Measurements from ENCODE around the gene IGDCC3. TPM values are rescaled to one million over a fixed set of nuclear protein-coding genes. Genes with fewer than 3 reads are reported as not detected.

Gene IGDCC3
- total and polyA plus RNA-seq, 10 of the 15 experiments (the other 5 are each of a cell fraction or from before 2014, with no cell fraction given), result 0.10 to 0.20 (median 0.15) TPM; not detected in 7

DNA sequence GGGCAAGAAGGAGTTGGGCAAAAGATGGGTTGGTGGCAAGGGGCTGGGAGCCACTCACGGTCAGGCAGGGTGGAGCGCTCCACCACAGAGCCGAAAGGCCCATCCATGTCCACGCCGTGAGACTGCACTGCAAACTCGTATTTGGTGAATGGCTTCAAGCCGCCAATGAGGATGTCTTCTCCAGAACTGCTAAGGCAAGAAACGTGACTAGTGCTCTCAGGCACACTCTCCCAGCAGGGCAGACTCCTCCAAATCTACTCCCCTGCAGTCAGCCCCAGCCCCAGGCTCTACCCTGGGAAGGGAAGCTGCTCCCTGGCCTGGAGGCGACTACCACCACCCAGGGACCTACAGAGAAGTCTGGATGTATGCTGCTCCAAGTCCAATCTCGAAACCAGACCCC, 11.4 kb upstream of the IGDCC3 start:
- no peak overlapping the region for H3K27ac ChIP-seq (ENCODE audit: control insufficient read depth, insufficient read depth)
- no peak overlapping the region for H3K4me2 ChIP-seq (ENCODE audit: control insufficient read depth, insufficient read depth)
- H3K79me2 ChIP-seq (ENCODE audit: control insufficient read depth, insufficient read depth, low read length), result no peaks in the 10 kb centered on the region
- H3K4me1 ChIP-seq (ENCODE audit: control insufficient read depth, insufficient read depth, low read length), result peaks cover 7% of the 10 kb centered on the region
- SMC1A ChIA-PET (ENCODE audit: uncharacterized antibody, unreplicated experiment), result no interaction called here
- in situ Hi-C loops (cut with MboI) (no loop called here), intact Hi-C loops (cut with micrococcal nuclease; ENCODE audit: unreplicated experiment) (no loop called here)
- DNase-seq (ENCODE audit: low read depth, low spot score) (no peak), ATAC-seq (no peak), FAIRE-seq (no peak)
- H3K4me3 ChIP-seq, result no peak overlapping the region
- POLR2A ChIA-PET, result no interaction called here
- CTCF ChIA-PET, result interaction anchor here (5.8 kb wide), 1 partner anchor 68 kb away, joined by 105 read pairs; no protein-coding TSS in a partner anchor
- WGBS (ENCODE audit: insufficient coverage, insufficient replicate concordance, low lambda C conversion rate, missing lambda C conversion rate), result 41% methylated on average over 10 of the region's 10 CpGs
- RAD21 ChIA-PET (ENCODE audit: unreplicated experiment), result no interaction called here
- no peak overlapping the region for H2AFZ ChIP-seq (ENCODE audit: control insufficient read depth, low read depth, low read length)
- no peaks in the 10 kb centered on the region for H4K20me1 ChIP-seq (ENCODE audit: control insufficient read depth, insufficient read depth)
- no peak for TF ChIP-seq STAT1 (conservative IDR thresholded peaks at IDR 0.05)
- no peak for TF ChIP-seq SRF (IDR thresholded peaks at IDR 0.05; ENCODE audit: low read depth in 2 of 2, low read length in 2 of 2)
- no peak for TF ChIP-seq RBBP5 (conservative IDR thresholded peaks at IDR 0.05)
- no peak for TF ChIP-seq IKZF2 (IDR thresholded peaks at IDR 0.05)
- TF ChIP-seq LARP7 (IDR thresholded peaks at IDR 0.05), result no peak
- TF ChIP-seq, protein P1, sequence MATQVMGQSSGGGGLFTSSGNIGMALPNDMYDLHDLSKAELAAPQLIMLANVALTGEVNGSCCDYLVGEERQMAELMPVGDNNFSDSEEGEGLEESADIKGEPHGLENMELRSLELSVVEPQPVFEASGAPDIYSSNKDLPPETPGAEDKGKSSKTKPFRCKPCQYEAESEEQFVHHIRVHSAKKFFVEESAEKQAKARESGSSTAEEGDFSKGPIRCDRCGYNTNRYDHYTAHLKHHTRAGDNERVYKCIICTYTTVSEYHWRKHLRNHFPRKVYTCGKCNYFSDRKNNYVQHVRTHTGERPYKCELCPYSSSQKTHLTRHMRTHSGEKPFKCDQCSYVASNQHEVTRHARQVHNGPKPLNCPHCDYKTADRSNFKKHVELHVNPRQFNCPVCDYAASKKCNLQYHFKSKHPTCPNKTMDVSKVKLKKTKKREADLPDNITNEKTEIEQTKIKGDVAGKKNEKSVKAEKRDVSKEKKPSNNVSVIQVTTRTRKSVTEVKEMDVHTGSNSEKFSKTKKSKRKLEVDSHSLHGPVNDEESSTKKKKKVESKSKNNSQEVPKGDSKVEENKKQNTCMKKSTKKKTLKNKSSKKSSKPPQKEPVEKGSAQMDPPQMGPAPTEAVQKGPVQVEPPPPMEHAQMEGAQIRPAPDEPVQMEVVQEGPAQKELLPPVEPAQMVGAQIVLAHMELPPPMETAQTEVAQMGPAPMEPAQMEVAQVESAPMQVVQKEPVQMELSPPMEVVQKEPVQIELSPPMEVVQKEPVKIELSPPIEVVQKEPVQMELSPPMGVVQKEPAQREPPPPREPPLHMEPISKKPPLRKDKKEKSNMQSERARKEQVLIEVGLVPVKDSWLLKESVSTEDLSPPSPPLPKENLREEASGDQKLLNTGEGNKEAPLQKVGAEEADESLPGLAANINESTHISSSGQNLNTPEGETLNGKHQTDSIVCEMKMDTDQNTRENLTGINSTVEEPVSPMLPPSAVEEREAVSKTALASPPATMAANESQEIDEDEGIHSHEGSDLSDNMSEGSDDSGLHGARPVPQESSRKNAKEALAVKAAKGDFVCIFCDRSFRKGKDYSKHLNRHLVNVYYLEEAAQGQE (IDR thresholded peaks at IDR 0.05; ENCODE audit: low read depth, low read length), result no peak
- TF ChIP-seq CHD1 (IDR thresholded peaks at IDR 0.05; ENCODE audit: low read depth, low read length), result no peak
- TF ChIP-seq BRCA1 (IDR thresholded peaks at IDR 0.05; ENCODE audit: low read depth, low read length), result no peak
- TF ChIP-seq, protein P2, sequence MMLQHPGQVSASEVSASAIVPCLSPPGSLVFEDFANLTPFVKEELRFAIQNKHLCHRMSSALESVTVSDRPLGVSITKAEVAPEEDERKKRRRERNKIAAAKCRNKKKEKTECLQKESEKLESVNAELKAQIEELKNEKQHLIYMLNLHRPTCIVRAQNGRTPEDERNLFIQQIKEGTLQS (IDR thresholded peaks at IDR 0.05; ENCODE audit: borderline replicate concordance, extremely low read depth, low read depth, low read length), result no peak
- no peak for TF ChIP-seq YY1 (IDR thresholded peaks at IDR 0.05; ENCODE audit: low read depth, low read length)
- TF ChIP-seq, protein P3, sequence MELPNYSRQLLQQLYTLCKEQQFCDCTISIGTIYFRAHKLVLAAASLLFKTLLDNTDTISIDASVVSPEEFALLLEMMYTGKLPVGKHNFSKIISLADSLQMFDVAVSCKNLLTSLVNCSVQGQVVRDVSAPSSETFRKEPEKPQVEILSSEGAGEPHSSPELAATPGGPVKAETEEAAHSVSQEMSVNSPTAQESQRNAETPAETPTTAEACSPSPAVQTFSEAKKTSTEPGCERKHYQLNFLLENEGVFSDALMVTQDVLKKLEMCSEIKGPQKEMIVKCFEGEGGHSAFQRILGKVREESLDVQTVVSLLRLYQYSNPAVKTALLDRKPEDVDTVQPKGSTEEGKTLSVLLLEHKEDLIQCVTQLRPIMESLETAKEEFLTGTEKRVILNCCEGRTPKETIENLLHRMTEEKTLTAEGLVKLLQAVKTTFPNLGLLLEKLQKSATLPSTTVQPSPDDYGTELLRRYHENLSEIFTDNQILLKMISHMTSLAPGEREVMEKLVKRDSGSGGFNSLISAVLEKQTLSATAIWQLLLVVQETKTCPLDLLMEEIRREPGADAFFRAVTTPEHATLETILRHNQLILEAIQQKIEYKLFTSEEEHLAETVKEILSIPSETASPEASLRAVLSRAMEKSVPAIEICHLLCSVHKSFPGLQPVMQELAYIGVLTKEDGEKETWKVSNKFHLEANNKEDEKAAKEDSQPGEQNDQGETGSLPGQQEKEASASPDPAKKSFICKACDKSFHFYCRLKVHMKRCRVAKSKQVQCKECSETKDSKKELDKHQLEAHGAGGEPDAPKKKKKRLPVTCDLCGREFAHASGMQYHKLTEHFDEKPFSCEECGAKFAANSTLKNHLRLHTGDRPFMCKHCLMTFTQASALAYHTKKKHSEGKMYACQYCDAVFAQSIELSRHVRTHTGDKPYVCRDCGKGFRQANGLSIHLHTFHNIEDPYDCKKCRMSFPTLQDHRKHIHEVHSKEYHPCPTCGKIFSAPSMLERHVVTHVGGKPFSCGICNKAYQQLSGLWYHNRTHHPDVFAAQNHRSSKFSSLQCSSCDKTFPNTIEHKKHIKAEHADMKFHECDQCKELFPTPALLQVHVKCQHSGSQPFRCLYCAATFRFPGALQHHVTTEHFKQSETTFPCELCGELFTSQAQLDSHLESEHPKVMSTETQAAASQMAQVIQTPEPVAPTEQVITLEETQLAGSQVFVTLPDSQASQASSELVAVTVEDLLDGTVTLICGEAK (IDR thresholded peaks at IDR 0.05; ENCODE audit: borderline replicate concordance), result no peak
- H3K27me3 ChIP-seq (replicated peaks in 1 of 2; ENCODE audit: control insufficient read depth in 2 of 2, insufficient read depth in 2 of 2, low read length in 1 of 2), result peaks cover 0 to 1% of the 10 kb centered on the region in 2 experiments; a peak in 2 of 4 replicates
- no peak overlapping the region for H3K9ac ChIP-seq (ENCODE audit: control insufficient read depth, insufficient read depth, low read length)
- no TSS peak for BruUV-seq (replicated peaks)
- no peaks in the 10 kb centered on the region for H3K9me3 ChIP-seq (replicated peaks; ENCODE audit: control insufficient read depth, insufficient read depth, low read length)
- H3K36me3 ChIP-seq (ENCODE audit: control insufficient read depth in 2 of 2, insufficient read depth in 2 of 2, low read length in 1 of 2), result no peaks in the 10 kb centered on the region
